VCaP (cell line): ENCODE results near the gene CYB5B.

ENCODE experiments used
- H3K27ac ChIP-seq: fragments of 450-650 bp; 2 replicates; pipeline ENCODE4 v1.5.1; 2017
- TF ChIP-seq, protein P1 (sequence below): fragments of 450-650 bp; conservative IDR thresholded peaks from 2 replicates; pipeline ENCODE4 v1.5.1; 2017; ENCODE audit warnings: mild to moderate bottlenecking, moderate library complexity

Gene CYB5B

GRCh38 chr16:69513180-69513966, 89.0 kb downstream of the CYB5B start:
- TF ChIP-seq, protein P1, sequence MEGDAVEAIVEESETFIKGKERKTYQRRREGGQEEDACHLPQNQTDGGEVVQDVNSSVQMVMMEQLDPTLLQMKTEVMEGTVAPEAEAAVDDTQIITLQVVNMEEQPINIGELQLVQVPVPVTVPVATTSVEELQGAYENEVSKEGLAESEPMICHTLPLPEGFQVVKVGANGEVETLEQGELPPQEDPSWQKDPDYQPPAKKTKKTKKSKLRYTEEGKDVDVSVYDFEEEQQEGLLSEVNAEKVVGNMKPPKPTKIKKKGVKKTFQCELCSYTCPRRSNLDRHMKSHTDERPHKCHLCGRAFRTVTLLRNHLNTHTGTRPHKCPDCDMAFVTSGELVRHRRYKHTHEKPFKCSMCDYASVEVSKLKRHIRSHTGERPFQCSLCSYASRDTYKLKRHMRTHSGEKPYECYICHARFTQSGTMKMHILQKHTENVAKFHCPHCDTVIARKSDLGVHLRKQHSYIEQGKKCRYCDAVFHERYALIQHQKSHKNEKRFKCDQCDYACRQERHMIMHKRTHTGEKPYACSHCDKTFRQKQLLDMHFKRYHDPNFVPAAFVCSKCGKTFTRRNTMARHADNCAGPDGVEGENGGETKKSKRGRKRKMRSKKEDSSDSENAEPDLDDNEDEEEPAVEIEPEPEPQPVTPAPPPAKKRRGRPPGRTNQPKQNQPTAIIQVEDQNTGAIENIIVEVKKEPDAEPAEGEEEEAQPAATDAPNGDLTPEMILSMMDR: no peak
- no peak overlapping the region for H3K27ac ChIP-seq

DNA sequence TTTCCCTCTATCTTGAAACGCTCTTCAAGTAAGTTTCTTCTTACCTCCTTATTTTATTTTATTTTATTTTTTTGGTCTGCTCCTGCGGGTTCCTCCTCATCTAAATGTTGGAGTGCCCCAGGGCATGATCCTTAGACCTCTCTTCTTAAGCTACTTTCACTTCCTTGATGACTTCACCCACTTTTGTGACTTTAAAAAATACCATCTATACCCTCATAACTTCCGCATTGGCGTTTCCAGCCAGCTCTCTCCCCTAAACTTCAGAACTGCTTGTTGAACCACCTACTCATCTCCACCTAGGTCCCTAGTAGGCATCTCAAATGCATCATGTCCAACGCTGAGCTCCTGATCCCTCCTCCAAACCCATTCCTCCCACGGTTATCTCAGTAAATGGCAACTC, 89.9 kb downstream of the CYB5B start:
- no peak overlapping the region for H3K27ac ChIP-seq
- TF ChIP-seq, protein P1: no peak
